ENCODE results near the gene MACROD2. TPM values are rescaled to one million over a fixed set of nuclear protein-coding genes. Genes with fewer than 3 reads are reported as not detected.

The MACROD2 gene
- total RNA-seq, 2 donors from 2014 or later, result 8.3 to 21.8 TPM

DNA sequence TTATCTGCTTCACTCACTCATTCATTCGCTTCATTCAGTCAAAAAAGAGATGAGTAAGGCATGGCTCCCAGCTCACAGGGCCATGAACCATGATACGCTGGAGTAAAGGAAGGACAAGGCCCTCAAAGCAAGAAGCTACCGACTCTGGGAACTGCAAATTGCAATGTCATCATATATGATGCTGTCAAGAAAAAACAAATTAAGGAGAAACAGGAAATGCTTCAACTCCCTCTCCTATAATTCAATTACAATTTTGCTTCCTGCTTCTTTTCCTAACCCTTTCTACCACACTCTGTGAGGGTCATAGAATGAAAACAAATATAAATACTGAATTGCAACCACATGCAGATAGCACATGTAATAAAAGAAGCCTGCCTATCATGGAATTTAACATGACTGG lies 1067.8 kb downstream of the MACROD2 start:
- intact Hi-C loops (cut with DNase I), result no loop called here

DNA sequence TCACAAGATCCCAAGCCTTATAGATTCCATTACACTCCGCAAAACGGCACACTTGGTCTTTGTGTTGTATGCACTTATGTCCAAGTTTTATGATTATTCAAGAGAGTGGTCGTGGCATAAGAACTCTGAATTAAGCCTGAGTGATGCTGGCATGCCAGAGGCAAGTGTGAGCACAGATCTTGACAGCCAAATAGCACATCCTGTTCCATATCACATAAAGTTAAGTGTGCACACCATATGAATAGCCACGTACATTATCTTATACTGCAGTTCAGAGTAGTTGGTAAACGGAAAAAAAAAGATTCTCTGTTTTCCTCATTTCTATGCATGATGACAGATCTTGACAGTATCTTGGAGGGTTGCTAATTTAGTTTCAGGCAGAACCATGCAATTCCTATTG lies 1069.4 kb downstream of the MACROD2 start:
- ATAC-seq (no peak), DNase-seq (no peak)
- Histone ChIP-seq H3K27me3 (no peaks in the 10 kb centered on the region), H3K4me3 (no peak overlapping the region), H3K27ac (no peak overlapping the region), H3K36me3 (replicated peaks in 1 of 2; ENCODE audit: insufficient read depth in 1 of 2, low read depth in 2 of 2) (no peaks in the 10 kb centered on the region), H3K4me1 (no peaks in the 10 kb centered on the region), H3K9me3 (no peaks in the 10 kb centered on the region)
- TF ChIP-seq, protein P1, sequence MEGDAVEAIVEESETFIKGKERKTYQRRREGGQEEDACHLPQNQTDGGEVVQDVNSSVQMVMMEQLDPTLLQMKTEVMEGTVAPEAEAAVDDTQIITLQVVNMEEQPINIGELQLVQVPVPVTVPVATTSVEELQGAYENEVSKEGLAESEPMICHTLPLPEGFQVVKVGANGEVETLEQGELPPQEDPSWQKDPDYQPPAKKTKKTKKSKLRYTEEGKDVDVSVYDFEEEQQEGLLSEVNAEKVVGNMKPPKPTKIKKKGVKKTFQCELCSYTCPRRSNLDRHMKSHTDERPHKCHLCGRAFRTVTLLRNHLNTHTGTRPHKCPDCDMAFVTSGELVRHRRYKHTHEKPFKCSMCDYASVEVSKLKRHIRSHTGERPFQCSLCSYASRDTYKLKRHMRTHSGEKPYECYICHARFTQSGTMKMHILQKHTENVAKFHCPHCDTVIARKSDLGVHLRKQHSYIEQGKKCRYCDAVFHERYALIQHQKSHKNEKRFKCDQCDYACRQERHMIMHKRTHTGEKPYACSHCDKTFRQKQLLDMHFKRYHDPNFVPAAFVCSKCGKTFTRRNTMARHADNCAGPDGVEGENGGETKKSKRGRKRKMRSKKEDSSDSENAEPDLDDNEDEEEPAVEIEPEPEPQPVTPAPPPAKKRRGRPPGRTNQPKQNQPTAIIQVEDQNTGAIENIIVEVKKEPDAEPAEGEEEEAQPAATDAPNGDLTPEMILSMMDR (IDR thresholded peaks at IDR 0.05), result no peak
- no peak for TF ChIP-seq POLR2A (IDR thresholded peaks at IDR 0.05)
- WGBS, 2 donors, result 72 to 77% methylated on average over 5 of the region's 5 CpGs
- intact Hi-C loops (cut with DNase I), result no loop called here

More for the DNA sequence above, 1067.8 kb downstream of the MACROD2 start:
- Histone ChIP-seq H3K27ac (no peak overlapping the region), H3K4me3 (no peak overlapping the region), H3K36me3 (replicated peaks in 1 of 2; ENCODE audit: insufficient read depth in 1 of 2, low read depth in 2 of 2) (no peaks in the 10 kb centered on the region), H3K27me3 (no peaks in the 10 kb centered on the region), H3K4me1 (no peaks in the 10 kb centered on the region), H3K9me3 (no peaks in the 10 kb centered on the region)
- DNase-seq (no peak), ATAC-seq (no peak)
- TF ChIP-seq POLR2A (IDR thresholded peaks at IDR 0.05), result no peak
- TF ChIP-seq, protein P1 (IDR thresholded peaks at IDR 0.05), result no peak
- WGBS, 2 donors, result 72 to 76% methylated on average over 3 of the region's 3 CpGs

GRCh38 chr20:15065794-15066193 lies 1070.5 kb downstream of the MACROD2 start:
- no peaks in the 10 kb centered on the region for H3K9me3 ChIP-seq
- intact Hi-C loops (cut with DNase I), result no loop called here
- 79 to 80% methylated on average over 3 of the region's 3 CpGs for WGBS, 2 donors
- no peaks in the 10 kb centered on the region for H3K4me1 ChIP-seq
- no peak for TF ChIP-seq POLR2A (IDR thresholded peaks at IDR 0.05)
- TF ChIP-seq, protein P1 (IDR thresholded peaks at IDR 0.05), result no peak
- no peak overlapping the region for H3K27ac ChIP-seq
- DNase-seq (no peak), ATAC-seq (no peak)
- no peaks in the 10 kb centered on the region for H3K27me3 ChIP-seq
- no peak overlapping the region for H3K4me3 ChIP-seq
- H3K36me3 ChIP-seq (replicated peaks in 1 of 2; ENCODE audit: insufficient read depth in 1 of 2, low read depth in 2 of 2), result no peaks in the 10 kb centered on the region

DNA sequence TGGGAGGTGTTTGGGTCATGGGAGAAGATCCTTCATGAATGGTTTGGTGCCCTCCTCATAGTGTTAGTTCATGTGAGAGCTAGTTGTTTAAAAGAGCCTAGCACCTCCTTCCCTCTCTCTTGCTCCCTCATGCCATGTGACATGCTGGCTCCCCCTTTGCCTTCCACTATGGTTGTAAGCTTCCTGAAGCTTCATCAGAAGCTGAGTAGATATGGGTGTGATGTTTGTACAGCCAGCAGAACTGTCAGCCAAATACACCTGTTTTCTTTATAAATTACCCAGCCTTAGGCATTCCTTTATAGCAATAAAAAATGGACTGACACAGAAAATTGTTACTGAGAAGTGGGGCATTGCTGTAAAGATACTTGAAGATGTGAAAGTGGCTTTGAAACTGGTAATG lies 1073.2 kb downstream of the MACROD2 start:
- Histone ChIP-seq H3K36me3 (replicated peaks in 1 of 2; ENCODE audit: insufficient read depth in 1 of 2, low read depth in 2 of 2) (no peaks in the 10 kb centered on the region), H3K4me1 (no peaks in the 10 kb centered on the region), H3K9me3 (no peaks in the 10 kb centered on the region), H3K4me3 (no peak overlapping the region), H3K27ac (no peak overlapping the region), H3K27me3 (no peaks in the 10 kb centered on the region)
- TF ChIP-seq POLR2A (IDR thresholded peaks at IDR 0.05), result no peak
- TF ChIP-seq, protein P1 (IDR thresholded peaks at IDR 0.05), result no peak
- ATAC-seq, result no peak
- intact Hi-C loops (cut with DNase I), result no loop called here
- DNase-seq, result no peak

DNA sequence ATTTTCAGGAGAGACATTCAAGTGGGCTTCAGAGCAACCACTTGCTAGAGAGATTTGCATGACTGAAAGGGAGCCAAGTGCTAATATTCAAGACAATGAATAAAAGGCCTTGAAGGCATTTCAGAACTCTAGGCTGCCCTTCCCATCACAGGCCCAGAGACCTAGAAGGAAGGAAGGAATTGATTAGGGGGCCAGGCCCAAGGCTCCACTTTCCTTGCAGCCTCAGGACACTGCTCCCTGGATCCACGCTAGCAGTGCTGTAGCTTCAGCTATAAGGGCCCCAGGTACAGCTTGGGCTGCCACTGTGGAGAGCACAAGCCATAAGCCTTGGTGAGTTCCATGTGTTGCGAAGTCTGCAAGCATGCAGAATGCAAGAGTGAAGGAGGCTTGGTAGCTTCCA lies 1074.0 kb downstream of the MACROD2 start:
- no peak for TF ChIP-seq POLR2A (IDR thresholded peaks at IDR 0.05)
- TF ChIP-seq, protein P1 (IDR thresholded peaks at IDR 0.05), result no peak
- H3K9me3 ChIP-seq, result no peaks in the 10 kb centered on the region
- H3K27ac ChIP-seq, result no peak overlapping the region
- no peaks in the 10 kb centered on the region for H3K36me3 ChIP-seq (replicated peaks in 1 of 2; ENCODE audit: insufficient read depth in 1 of 2, low read depth in 2 of 2)
- no peaks in the 10 kb centered on the region for H3K27me3 ChIP-seq
- no peak overlapping the region for H3K4me3 ChIP-seq
- H3K4me1 ChIP-seq, result no peaks in the 10 kb centered on the region
- 88 to 95% methylated on average over 1 to 2 of the region's 2 CpGs for WGBS, 2 donors
- DNase-seq, result no peak
- ATAC-seq, result no peak
- intact Hi-C loops (cut with DNase I), result no loop called here

Measured in body of pancreas (tissue), 4 donors.